Purkinje cell (primary cell): ENCODE results near the gene PCDHGA9. TPM values are rescaled to one million over a fixed set of nuclear protein-coding genes. Genes with fewer than 3 reads are reported as not detected.

Experiments used
- polyA plus RNA-seq: library from polyadenylated mRNA; unstranded; fragments of >200 nt; fragmentation: Nextera tagmentation; gene quantifications from 2 replicates; pipeline ENCODE4 v1.2.1, GENCODE V29; 2014

Gene PCDHGA9
- polyA plus RNA-seq, 1 donor from 2014 or later: 1.1 TPM

GRCh38 chr5:141430332-141431113 lies 27.9 kb downstream of the PCDHGA9 start, which contains the start of gene PCDHGA12:
Gene PCDHGA12 (plus strand): TSS chr5:141430507. CDS start chr5:141430760, 253 bp downstream.

Other genes with a start within 250 kb of the PCDHGA9 start
- 0.78 TPM in 1 of 2 replicates, not detected in the other for gene PCDHB7, start 230.1 kb upstream of the PCDHGA9 start, polyA plus RNA-seq
- not detected in 2 replicates for gene PCDHB8, start 225.0 kb upstream of the PCDHGA9 start, polyA plus RNA-seq
- gene PCDHB16, start 220.4 kb upstream of the PCDHGA9 start, polyA plus RNA-seq: 0.09 and 0.70 TPM in 2 replicates
- gene PCDHB9, start 215.6 kb upstream of the PCDHGA9 start, polyA plus RNA-seq: 0.21 and 0.81 TPM in 2 replicates
- gene PCDHB10, start 210.4 kb upstream of the PCDHGA9 start, polyA plus RNA-seq: 1.2 and 3.6 TPM in 2 replicates
- gene PCDHB11, start 203.2 kb upstream of the PCDHGA9 start, polyA plus RNA-seq: 1.1 and 1.6 TPM in 2 replicates
- gene PCDHB12, start 194.1 kb upstream of the PCDHGA9 start, polyA plus RNA-seq: 2.6 and 2.8 TPM in 2 replicates
- gene PCDHB13, start 188.9 kb upstream of the PCDHGA9 start, polyA plus RNA-seq: 2.0 and 5.2 TPM in 2 replicates
- gene PCDHB14, start 179.4 kb upstream of the PCDHGA9 start, polyA plus RNA-seq: 5.3 and 5.4 TPM in 2 replicates
- 28.7 and 30.0 TPM in 2 replicates for gene PCDHB15, start 157.4 kb upstream of the PCDHGA9 start, polyA plus RNA-seq
- gene SLC25A2, start 98.7 kb upstream of the PCDHGA9 start, polyA plus RNA-seq: not detected in 2 replicates
- gene TAF7, start 82.0 kb upstream of the PCDHGA9 start, polyA plus RNA-seq: 374 and 453 TPM in 2 replicates
- gene PCDHGA1, start 72.3 kb upstream of the PCDHGA9 start, polyA plus RNA-seq: 0.69 TPM in 1 of 2 replicates, not detected in the other
- gene PCDHGA2, start 64.0 kb upstream of the PCDHGA9 start, polyA plus RNA-seq: 1.9 TPM in 1 of 2 replicates, not detected in the other
- gene PCDHGA3, start 58.9 kb upstream of the PCDHGA9 start, polyA plus RNA-seq: 1.3 and 4.3 TPM in 2 replicates
- gene PCDHGB1, start 52.7 kb upstream of the PCDHGA9 start, polyA plus RNA-seq: not detected in 2 replicates
- 0.27 TPM in 1 of 2 replicates, not detected in the other for gene PCDHGA4, start 47.8 kb upstream of the PCDHGA9 start, polyA plus RNA-seq
- 0.08 and 2.9 TPM in 2 replicates for gene PCDHGB2, start 42.8 kb upstream of the PCDHGA9 start, polyA plus RNA-seq
- gene PCDHGA5, start 38.6 kb upstream of the PCDHGA9 start, polyA plus RNA-seq: 2.2 and 2.5 TPM in 2 replicates
- gene PCDHGB3, start 32.5 kb upstream of the PCDHGA9 start, polyA plus RNA-seq: 0.06 and 1.2 TPM in 2 replicates
- gene PCDHGA6, start 28.9 kb upstream of the PCDHGA9 start, polyA plus RNA-seq: 0.30 and 0.60 TPM in 2 replicates
- gene PCDHGA7, start 20.0 kb upstream of the PCDHGA9 start, polyA plus RNA-seq: 0.73 and 1.8 TPM in 2 replicates
- gene PCDHGB4, start 15.1 kb upstream of the PCDHGA9 start, polyA plus RNA-seq: 1.8 and 2.1 TPM in 2 replicates
- 0.11 and 0.13 TPM in 2 replicates for gene PCDHGA8, start 10.1 kb upstream of the PCDHGA9 start, polyA plus RNA-seq
- gene PCDHGB5, start 4.8 kb upstream of the PCDHGA9 start, polyA plus RNA-seq: 0.32 TPM in 1 of 2 replicates, not detected in the other
- 0.31 and 0.42 TPM in 2 replicates for gene PCDHGB6, start 5.2 kb downstream of the PCDHGA9 start, polyA plus RNA-seq
- 6.1 and 7.8 TPM in 2 replicates for gene PCDHGA10, start 10.2 kb downstream of the PCDHGA9 start, polyA plus RNA-seq
- gene PCDHGB7, start 14.9 kb downstream of the PCDHGA9 start, polyA plus RNA-seq: 0.35 TPM in 1 of 2 replicates, not detected in the other
- gene PCDHGA11, start 18.3 kb downstream of the PCDHGA9 start, polyA plus RNA-seq: 1.5 and 2.4 TPM in 2 replicates
- 3.6 and 4.3 TPM in 2 replicates for gene PCDHGA12, start 27.7 kb downstream of the PCDHGA9 start, polyA plus RNA-seq
- 51.6 and 70.9 TPM in 2 replicates for gene PCDHGC3, start 73.2 kb downstream of the PCDHGA9 start, polyA plus RNA-seq
- 0.22 and 4.5 TPM in 2 replicates for gene PCDHGC4, start 82.3 kb downstream of the PCDHGA9 start, polyA plus RNA-seq
- gene PCDHGC5, start 86.3 kb downstream of the PCDHGA9 start, polyA plus RNA-seq: 0.34 and 2.0 TPM in 2 replicates
- 2.2 and 2.4 TPM in 2 replicates for gene DIAPH1, start 216.2 kb downstream of the PCDHGA9 start, polyA plus RNA-seq
- gene HDAC3, start 234.1 kb downstream of the PCDHGA9 start, polyA plus RNA-seq: 40.0 and 47.2 TPM in 2 replicates
- gene RELL2, start 234.2 kb downstream of the PCDHGA9 start, polyA plus RNA-seq: 5.9 and 8.8 TPM in 2 replicates
- 0.65 and 1.5 TPM in 2 replicates for gene FCHSD1, start 248.6 kb downstream of the PCDHGA9 start, polyA plus RNA-seq